IPS DF 6.9 (cell line): ENCODE results near the gene ACE.

ENCODE experiments used
- DNase-seq: peaks from one replicate; pipeline ENCODE4 v3.0.0-alpha.2; 2013; ENCODE audit warnings: low read depth, low spot score
- H3K27ac ChIP-seq: one replicate; pipeline ENCODE4 v1.5.1; 2013; ENCODE audit warnings: low read length, control low read depth
- H3K27me3 ChIP-seq: 2 replicates; pipeline ENCODE4 v1.6.1; 2013; ENCODE audit warnings: mild to moderate bottlenecking, low read length; ENCODE audit not compliant: control insufficient read depth, insufficient read depth
- H3K36me3 ChIP-seq: 2 replicates; pipeline ENCODE4 v1.6.1; 2013; ENCODE audit warnings: low read length; ENCODE audit not compliant: control insufficient read depth, insufficient read depth
- H3K4me1 ChIP-seq: 2 replicates; pipeline ENCODE4 v1.6.1; 2013; ENCODE audit warnings: low read length; ENCODE audit not compliant: control insufficient read depth, insufficient read depth
- H3K4me3 ChIP-seq: 2 replicates; pipeline ENCODE4 v1.5.1; 2013; ENCODE audit warnings: mild to moderate bottlenecking, low read length
- H3K9me3 ChIP-seq: 2 replicates; pipeline ENCODE4 v1.6.1; 2013; ENCODE audit warnings: low read length, inconsistent platforms; ENCODE audit not compliant: control insufficient read depth, insufficient read depth
- WGBS: extraction: QIAGEN DNeasy Blood & Tissue Kit; methylation state at CpG from one replicate; pipeline ENCODE4 v1.1.7; 2013; ENCODE audit warnings: mixed read lengths, missing lambda C conversion rate; ENCODE audit not compliant: insufficient read length, insufficient coverage; 5-methylcytosine and 5-hydroxymethylcytosine counted together

Gene ACE

GRCh38 chr17:63500543-63501390 lies 23.9 kb downstream of the ACE start:
- Histone ChIP-seq H3K4me1 (peaks cover 1% of the 10 kb centered on the region), H3K36me3 (no peaks in the 10 kb centered on the region), H3K27me3 (no peaks in the 10 kb centered on the region), H3K27ac (no peak overlapping the region), H3K9me3 (no peaks in the 10 kb centered on the region), H3K4me3 (no peak overlapping the region)
- WGBS, result 100% methylated on average over 5 of the region's 14 CpGs
- no peak for DNase-seq

GRCh38 chr17:63503341-63503705 lies 26.5 kb downstream of the ACE start:
- no CpG with 5 or more reads among the region's 8 CpGs for WGBS
- H3K4me1 ChIP-seq, result no peaks in the 10 kb centered on the region; the same call in 1 of the 2 replicates
- H3K9me3 ChIP-seq, result no peaks in the 10 kb centered on the region
- no peak for DNase-seq
- H3K27me3 ChIP-seq, result no peaks in the 10 kb centered on the region
- no peak overlapping the region for H3K4me3 ChIP-seq
- no peak overlapping the region for H3K27ac ChIP-seq
- H3K36me3 ChIP-seq, result no peaks in the 10 kb centered on the region

GRCh38 chr17:63504261-63504660 lies 27.4 kb downstream of the ACE start:
- H3K36me3 ChIP-seq, result no peaks in the 10 kb centered on the region
- no peak overlapping the region for H3K4me3 ChIP-seq
- H3K27me3 ChIP-seq, result no peaks in the 10 kb centered on the region
- DNase-seq, result no peak
- H3K9me3 ChIP-seq, result no peaks in the 10 kb centered on the region
- H3K27ac ChIP-seq, result no peak overlapping the region
- no peaks in the 10 kb centered on the region for H3K4me1 ChIP-seq

- H3K4me1 ChIP-seq, result no peaks in the 10 kb centered on the region
- no peaks in the 10 kb centered on the region for H3K27me3 ChIP-seq
- WGBS, result no CpG with 5 or more reads among the region's 9 CpGs
- no peaks in the 10 kb centered on the region for H3K9me3 ChIP-seq
- H3K4me3 ChIP-seq, result no peak overlapping the region
- H3K27ac ChIP-seq, result no peak overlapping the region
- DNase-seq, result no peak
- H3K36me3 ChIP-seq, result no peaks in the 10 kb centered on the region
These were observed 28.5 kb downstream of the ACE start for GRCh38 chr17:63505341-63505740.

GRCh38 chr17:63506627-63507026 lies 29.8 kb downstream of the ACE start:
- H3K27me3 ChIP-seq, result no peaks in the 10 kb centered on the region
- no peaks in the 10 kb centered on the region for H3K36me3 ChIP-seq
- no peak overlapping the region for H3K27ac ChIP-seq
- H3K4me1 ChIP-seq, result no peaks in the 10 kb centered on the region
- no CpG with 5 or more reads among the region's 3 CpGs for WGBS
- no peak for DNase-seq
- H3K9me3 ChIP-seq, result no peaks in the 10 kb centered on the region
- H3K4me3 ChIP-seq, result no peak overlapping the region

GRCh38 chr17:63511331-63511730 lies 34.5 kb downstream of the ACE start:
- Histone ChIP-seq H3K27me3 (no peaks in the 10 kb centered on the region), H3K4me1 (no peaks in the 10 kb centered on the region), H3K36me3 (no peaks in the 10 kb centered on the region), H3K4me3 (no peak overlapping the region), H3K27ac (no peak overlapping the region), H3K9me3 (no peaks in the 10 kb centered on the region)
- WGBS, result no CpG with 5 or more reads among the region's 8 CpGs
- DNase-seq, result no peak

- DNase-seq, result no peak
- Histone ChIP-seq H3K27me3 (no peaks in the 10 kb centered on the region), H3K36me3 (no peaks in the 10 kb centered on the region), H3K4me3 (no peak overlapping the region), H3K4me1 (no peaks in the 10 kb centered on the region), H3K27ac (no peak overlapping the region), H3K9me3 (no peaks in the 10 kb centered on the region)
- WGBS, result no CpG with 5 or more reads among the region's 3 CpGs
These were observed 35.5 kb downstream of the ACE start for GRCh38 chr17:63512388-63512787.

- no CpG with 5 or more reads among the region's 7 CpGs for WGBS
- DNase-seq, result no peak
- Histone ChIP-seq H3K4me1 (no peaks in the 10 kb centered on the region), H3K4me3 (no peak overlapping the region), H3K36me3 (no peaks in the 10 kb centered on the region), H3K27me3 (no peaks in the 10 kb centered on the region), H3K9me3 (no peaks in the 10 kb centered on the region), H3K27ac (no peak overlapping the region)
These were observed 36.2 kb downstream of the ACE start for GRCh38 chr17:63512896-63513644.

GRCh38 chr17:63514477-63514876 lies 37.6 kb downstream of the ACE start:
- WGBS, result no CpG with 5 or more reads among the region's 3 CpGs
- Histone ChIP-seq H3K4me1 (no peaks in the 10 kb centered on the region), H3K4me3 (no peak overlapping the region), H3K27me3 (no peaks in the 10 kb centered on the region), H3K36me3 (no peaks in the 10 kb centered on the region), H3K9me3 (no peaks in the 10 kb centered on the region), H3K27ac (no peak overlapping the region)
- DNase-seq, result no peak

GRCh38 chr17:63514974-63515373 lies 38.1 kb downstream of the ACE start:
- no peak overlapping the region for H3K27ac ChIP-seq
- no peaks in the 10 kb centered on the region for H3K27me3 ChIP-seq
- no peak overlapping the region for H3K4me3 ChIP-seq
- H3K36me3 ChIP-seq, result no peaks in the 10 kb centered on the region
- H3K4me1 ChIP-seq, result no peaks in the 10 kb centered on the region
- no CpG with 5 or more reads among the region's 2 CpGs for WGBS
- H3K9me3 ChIP-seq, result no peaks in the 10 kb centered on the region
- no peak for DNase-seq
